Measurements from ENCODE around the gene FNDC3B.

Gene FNDC3B

GRCh38 chr3:172376881-172377280, 337.5 kb downstream of the FNDC3B start:
- no peaks in the 10 kb centered on the region for H3K9me2 ChIP-seq (ENCODE audit: low read depth, low read length)
- no peak overlapping the region for H2AFZ ChIP-seq (ENCODE audit: low read length)
- H4K20me1 ChIP-seq (ENCODE audit: insufficient read depth, low read length): no peaks in the 10 kb centered on the region
- no peaks in the 10 kb centered on the region for H3K79me2 ChIP-seq (ENCODE audit: insufficient read depth, low read length)
- H3K9ac ChIP-seq (ENCODE audit: low read length): no peak overlapping the region
- no peak for TF ChIP-seq EZH2 (IDR thresholded peaks at IDR 0.05; ENCODE audit: borderline replicate concordance, low read length)
- no peak for TF ChIP-seq CTCF (IDR thresholded peaks at IDR 0.05; ENCODE audit: low read length)
- H3K9me3 ChIP-seq (ENCODE audit: low read length): no peaks in the 10 kb centered on the region
- H3K36me3 ChIP-seq (ENCODE audit: insufficient read depth, low read length): no peaks in the 10 kb centered on the region
- H3K4me3 ChIP-seq (ENCODE audit: low read depth, low read length, poor library complexity, severe bottlenecking): no peak overlapping the region
- H3K4me1 ChIP-seq (ENCODE audit: insufficient read depth, low read length, severe bottlenecking): no peaks in the 10 kb centered on the region
- no peak overlapping the region for H3K4me2 ChIP-seq (ENCODE audit: low read length)
- no peak overlapping the region for H3K27ac ChIP-seq (ENCODE audit: low read depth, low read length, poor library complexity, severe bottlenecking)
- H3F3A ChIP-seq (ENCODE audit: insufficient read depth, low read length): no peaks in the 10 kb centered on the region
- no peaks in the 10 kb centered on the region for H3K27me3 ChIP-seq (ENCODE audit: insufficient read depth, low read length)

- no peaks in the 10 kb centered on the region for H3K27me3 ChIP-seq (ENCODE audit: insufficient read depth, low read length)
- H3K36me3 ChIP-seq (ENCODE audit: insufficient read depth, low read length): no peaks in the 10 kb centered on the region
- no peaks in the 10 kb centered on the region for H3K9me2 ChIP-seq (ENCODE audit: low read depth, low read length)
- no peaks in the 10 kb centered on the region for H3K79me2 ChIP-seq (ENCODE audit: insufficient read depth, low read length)
- H2AFZ ChIP-seq (ENCODE audit: low read length): no peak overlapping the region
- H3K27ac ChIP-seq (ENCODE audit: low read depth, low read length, poor library complexity, severe bottlenecking): no peak overlapping the region
- TF ChIP-seq CTCF (IDR thresholded peaks at IDR 0.05; ENCODE audit: low read length) (no peak), EZH2 (IDR thresholded peaks at IDR 0.05; ENCODE audit: borderline replicate concordance, low read length) (no peak)
- no peaks in the 10 kb centered on the region for H4K20me1 ChIP-seq (ENCODE audit: insufficient read depth, low read length)
- no peaks in the 10 kb centered on the region for H3K4me1 ChIP-seq (ENCODE audit: insufficient read depth, low read length, severe bottlenecking)
- no peaks in the 10 kb centered on the region for H3K9me3 ChIP-seq (ENCODE audit: low read length)
- no peaks in the 10 kb centered on the region for H3F3A ChIP-seq (ENCODE audit: insufficient read depth, low read length)
- H3K4me3 ChIP-seq (ENCODE audit: low read depth, low read length, poor library complexity, severe bottlenecking): no peak overlapping the region
- no peak overlapping the region for H3K4me2 ChIP-seq (ENCODE audit: low read length)
- H3K9ac ChIP-seq (ENCODE audit: low read length): no peak overlapping the region
Observed at GRCh38 chr3:172378439-172378838, 339.1 kb downstream of the FNDC3B start.

- Histone ChIP-seq H3K9ac (ENCODE audit: low read length) (no peak overlapping the region), H4K20me1 (ENCODE audit: insufficient read depth, low read length) (no peaks in the 10 kb centered on the region), H2AFZ (ENCODE audit: low read length) (no peak overlapping the region), H3K4me3 (ENCODE audit: low read depth, low read length, poor library complexity, severe bottlenecking) (no peak overlapping the region), H3K4me1 (ENCODE audit: insufficient read depth, low read length, severe bottlenecking) (no peaks in the 10 kb centered on the region), H3K9me2 (ENCODE audit: low read depth, low read length) (no peaks in the 10 kb centered on the region), H3F3A (ENCODE audit: insufficient read depth, low read length) (no peaks in the 10 kb centered on the region), H3K36me3 (ENCODE audit: insufficient read depth, low read length) (no peaks in the 10 kb centered on the region), H3K79me2 (ENCODE audit: insufficient read depth, low read length) (no peaks in the 10 kb centered on the region), H3K27ac (ENCODE audit: low read depth, low read length, poor library complexity, severe bottlenecking) (no peak overlapping the region), H3K27me3 (ENCODE audit: insufficient read depth, low read length) (no peaks in the 10 kb centered on the region), H3K4me2 (ENCODE audit: low read length) (no peak overlapping the region), H3K9me3 (ENCODE audit: low read length) (no peaks in the 10 kb centered on the region)
- TF ChIP-seq CTCF (IDR thresholded peaks at IDR 0.05; ENCODE audit: low read length): no peak
- no peak for TF ChIP-seq EZH2 (IDR thresholded peaks at IDR 0.05; ENCODE audit: borderline replicate concordance, low read length)
Observed at GRCh38 chr3:172379372-172379771, 340.0 kb downstream of the FNDC3B start.

All from OCI-LY1 (cell line).